HG02798 (cell line): Measurements from ENCODE around the gene TSPAN2.

Source experiments
- ATAC-seq: cut with Tn5 transposase; IDR thresholded peaks from one replicate; pipeline ENCODE4 v1.9.1; 2021; ENCODE audit warnings: mild to moderate bottlenecking; ENCODE audit not compliant: unreplicated experiment, poor library complexity

TSPAN2 gene

DNA sequence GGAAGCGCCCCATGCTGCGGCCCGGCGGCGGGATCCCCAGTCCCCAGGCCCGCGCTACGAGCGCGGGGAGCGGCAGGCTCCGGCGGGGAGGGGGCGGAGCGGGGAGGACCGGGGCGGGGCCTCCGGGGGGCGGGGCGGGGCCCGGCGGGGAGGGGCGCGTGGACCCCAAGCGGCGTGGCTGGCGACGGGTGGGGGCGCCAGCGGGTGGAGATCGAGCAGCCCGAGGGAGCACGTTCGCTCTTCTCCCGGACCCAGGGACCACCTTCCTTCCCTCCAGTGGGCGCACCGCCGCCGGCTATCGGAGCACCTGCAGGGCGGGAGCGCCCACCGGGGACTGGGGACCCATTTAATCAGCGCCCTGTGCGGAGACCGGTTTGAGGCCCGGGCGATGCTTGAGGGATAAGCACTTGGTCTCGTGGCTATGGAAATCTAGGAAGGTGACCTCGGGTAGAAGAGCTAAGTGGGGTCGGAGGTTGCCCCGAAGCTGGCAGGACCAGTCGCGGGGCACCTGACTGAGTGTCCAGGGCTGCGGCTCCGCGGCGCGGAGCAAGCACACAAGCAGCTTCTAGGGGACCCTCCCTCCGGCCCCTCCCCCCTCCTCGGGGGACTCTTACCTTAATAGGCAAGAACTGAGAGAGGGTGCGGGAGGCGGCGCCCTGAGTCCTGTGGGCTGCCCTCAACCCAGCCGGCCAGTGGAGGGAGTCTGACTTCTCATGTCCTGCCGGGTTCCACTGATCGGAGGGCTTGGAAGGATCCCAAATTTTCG lies at the start of gene TSPAN2:
Gene TSPAN2 (minus strand): TSS at position 84 of the 766 bp plus-strand sequence. CDS start 71 bp downstream, at position 13.
- no peak for ATAC-seq

DNA sequence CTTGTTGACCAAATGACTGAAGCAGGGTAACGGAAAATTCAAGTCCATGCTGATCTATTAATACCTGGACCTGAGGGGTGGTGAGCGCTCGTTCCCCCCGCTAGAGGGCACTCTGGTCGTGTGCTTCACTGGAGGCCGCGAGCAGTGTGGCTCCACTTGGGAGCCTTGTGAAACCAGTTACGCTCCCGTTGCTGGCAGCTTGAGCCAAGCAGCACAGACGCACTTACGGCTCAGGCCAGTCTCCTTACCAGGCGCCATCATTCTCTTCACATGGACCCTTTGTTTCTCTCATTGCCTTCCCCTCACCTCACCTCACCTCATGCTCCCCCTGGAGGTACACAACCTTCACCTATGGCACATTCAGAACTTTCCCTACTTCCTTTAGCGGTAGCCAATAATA lies 49.7 kb upstream of the TSPAN2 start:
- ATAC-seq, result peak; percentile 93

DNA sequence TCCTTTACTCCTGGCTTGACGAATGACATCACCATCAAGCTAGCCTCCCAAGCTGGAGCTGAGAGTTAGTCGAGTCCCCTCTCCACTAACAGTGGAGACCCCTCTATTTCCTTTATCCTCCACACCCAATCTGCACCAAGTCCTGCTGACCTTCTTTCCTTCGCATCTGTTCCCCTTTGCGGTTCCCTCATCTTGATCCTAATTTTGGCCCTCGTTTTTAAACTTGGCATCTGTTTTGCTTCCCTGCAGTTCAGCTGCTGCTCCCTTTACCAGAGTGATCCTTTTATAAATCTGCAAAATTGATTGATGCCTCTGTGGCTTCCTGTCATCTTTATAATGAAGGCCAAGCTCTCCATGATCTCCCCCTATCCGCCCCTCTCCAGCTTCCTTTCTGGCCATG lies 49.0 kb upstream of the TSPAN2 start:
- ATAC-seq, result no peak

DNA sequence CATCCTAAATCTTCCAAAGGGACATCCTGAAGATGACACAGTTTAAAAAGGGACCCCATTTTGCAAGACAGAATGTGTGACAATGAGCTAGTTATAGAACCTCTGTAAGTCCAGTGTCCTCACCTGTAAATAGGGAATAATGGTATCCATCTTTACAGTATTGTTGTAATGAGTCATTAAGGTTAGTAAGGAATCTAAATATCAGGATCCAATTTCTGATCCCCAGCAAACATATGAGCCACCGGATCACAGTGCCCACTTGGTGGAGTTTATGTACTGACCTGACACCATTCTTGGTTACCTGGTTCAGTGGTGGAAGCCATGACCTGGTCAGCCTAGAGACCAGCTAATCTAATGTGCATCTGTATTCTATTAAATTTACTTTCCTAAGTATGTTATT lies 47.9 kb upstream of the TSPAN2 start:
- ATAC-seq, result no peak

DNA sequence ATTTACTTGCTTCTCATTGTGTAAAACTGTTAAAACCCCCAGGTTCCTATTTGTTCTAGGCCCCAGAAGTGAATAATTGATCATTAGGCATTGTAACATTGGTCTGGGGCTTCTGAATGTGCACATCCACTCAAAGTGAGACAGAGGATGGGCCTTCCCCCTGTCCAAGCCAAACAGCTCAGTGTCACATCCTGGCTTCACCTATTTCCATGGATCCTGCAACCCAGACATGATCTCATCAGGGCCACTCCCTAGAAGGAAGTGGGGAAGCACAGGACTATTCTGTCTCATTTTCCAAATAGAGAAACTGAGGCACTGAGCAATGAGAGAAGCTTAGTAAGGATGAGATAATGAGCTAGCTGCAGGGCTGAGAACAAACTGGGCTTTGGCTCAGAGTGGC lies 47.4 kb upstream of the TSPAN2 start:
- ATAC-seq, result no peak

DNA sequence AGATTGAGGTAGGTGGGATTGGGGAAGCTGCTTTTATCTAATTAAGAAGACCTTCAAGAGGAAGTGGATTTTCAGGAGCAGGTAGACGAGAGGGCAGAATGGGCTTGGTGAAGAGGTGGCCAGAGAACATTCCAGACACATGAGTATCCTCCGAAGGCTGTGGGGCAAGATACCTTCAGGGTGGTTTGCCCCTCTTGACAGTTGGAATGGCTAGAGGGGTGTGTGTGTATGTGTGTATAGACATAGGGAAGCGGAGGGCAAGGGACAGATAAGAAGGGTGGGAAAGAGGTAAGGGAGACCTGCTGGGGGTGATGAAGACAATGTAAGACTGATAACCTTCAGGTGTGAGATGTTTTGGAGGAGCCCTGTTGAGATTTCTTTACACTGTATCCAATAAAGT lies 46.8 kb upstream of the TSPAN2 start:
- no peak for ATAC-seq

DNA sequence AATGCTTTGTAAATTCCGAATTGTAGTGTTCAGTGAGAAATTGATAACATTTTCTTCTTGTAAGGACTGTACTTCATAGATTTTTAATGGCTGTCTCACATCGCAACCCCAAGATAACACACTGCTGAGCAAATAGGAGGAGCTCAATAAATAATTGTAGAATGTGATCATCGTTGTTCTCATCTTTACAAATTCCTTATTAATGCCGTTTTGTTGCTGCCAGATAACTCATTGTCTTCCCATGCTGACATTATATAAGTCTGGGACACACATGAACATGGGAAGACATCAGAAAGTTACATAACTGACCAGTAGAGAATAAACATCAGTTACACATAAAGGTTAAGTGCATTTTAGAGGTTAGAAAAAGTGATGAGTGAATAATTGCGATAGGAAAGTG lies 46.4 kb upstream of the TSPAN2 start:
- ATAC-seq, result no peak

DNA sequence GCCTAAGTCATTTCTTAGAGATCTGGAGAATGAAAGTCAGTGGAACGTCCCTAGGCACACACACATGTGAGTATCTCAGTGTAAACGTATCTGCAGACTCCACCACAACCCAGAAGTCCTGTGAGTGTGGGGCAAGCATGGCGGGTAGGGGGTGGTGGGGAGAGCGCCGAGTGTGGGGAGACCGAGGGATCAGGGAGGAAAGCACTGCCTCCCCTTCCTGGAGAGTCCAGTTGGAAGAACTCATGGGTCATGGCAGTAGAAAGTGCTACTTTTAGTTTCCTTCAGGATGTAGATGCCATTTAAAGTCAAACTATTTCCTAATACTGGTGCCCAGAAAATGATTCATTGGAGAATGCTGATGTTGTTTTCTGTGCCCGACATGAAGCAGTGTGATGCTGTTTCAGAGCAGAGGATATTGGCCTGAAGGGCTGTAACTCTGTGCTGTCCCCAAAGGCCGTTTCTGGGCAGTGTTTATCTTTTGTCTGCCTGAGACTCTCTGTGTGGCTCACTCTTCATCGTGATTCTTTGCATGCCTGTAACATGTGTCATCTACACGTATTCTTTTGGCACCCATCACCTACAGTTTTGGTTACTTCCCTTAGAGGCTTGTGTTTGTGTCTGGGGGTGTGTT lies 45.7 kb upstream of the TSPAN2 start:
- ATAC-seq, result no peak

DNA sequence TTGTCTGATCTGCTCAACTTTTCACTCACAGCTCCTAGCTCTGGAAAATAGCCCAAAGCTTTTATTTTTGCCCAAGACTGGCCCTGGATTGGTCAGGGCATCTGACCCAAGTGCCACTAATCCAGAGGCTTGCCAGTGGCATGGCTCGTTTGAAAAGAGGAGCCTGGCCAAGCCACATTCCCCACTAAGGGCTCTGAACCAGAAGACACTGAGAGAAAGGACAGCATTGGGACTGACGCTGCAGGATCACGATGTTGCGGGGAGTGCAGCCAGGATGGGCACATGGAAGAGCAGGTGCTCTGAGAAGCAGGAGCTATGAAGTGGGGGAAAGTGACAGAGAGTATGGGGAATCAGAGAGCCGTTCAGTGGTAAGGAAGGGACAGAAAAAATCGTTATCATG lies 44.9 kb upstream of the TSPAN2 start:
- no peak for ATAC-seq

DNA sequence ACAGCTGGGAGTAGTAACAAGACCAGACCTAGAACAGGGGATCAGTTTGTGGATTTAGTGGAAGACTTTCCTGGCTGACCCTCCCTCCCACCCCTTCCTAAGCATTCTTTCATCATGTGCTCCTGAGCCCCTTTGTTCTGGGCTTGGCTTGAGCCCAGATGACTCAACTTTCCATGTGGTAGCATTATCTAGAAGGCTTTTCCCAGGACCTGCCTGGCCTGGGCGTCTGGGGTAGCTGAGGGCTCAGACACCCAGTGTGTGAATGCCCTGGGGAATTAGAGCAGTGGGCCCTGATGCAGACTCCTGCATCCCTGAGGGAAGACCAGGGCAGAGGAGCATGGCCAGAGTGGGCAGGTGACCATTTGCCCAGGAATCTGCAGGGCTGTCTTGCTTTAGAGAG lies 44.1 kb upstream of the TSPAN2 start:
- no peak for ATAC-seq

DNA sequence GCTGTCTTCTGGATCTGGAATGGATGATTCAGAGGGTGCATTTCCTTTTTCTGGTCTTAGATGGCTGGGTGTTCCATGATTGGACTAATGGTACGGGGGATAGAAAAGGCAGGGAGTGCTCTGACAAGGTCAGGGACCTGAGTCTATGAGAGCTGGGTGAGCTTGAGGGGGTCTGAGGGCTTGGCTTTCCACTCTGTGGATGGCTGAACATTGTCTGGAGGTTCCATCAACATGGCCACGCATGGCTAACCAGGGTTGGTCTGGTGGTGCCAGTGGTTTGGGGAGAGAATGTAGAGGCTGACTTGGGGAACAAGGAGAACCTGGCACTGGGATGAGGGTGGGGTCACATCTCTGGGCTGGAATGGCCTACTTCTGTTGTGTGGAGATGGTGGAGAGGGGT lies 41.5 kb upstream of the TSPAN2 start:
- ATAC-seq, result no peak

DNA sequence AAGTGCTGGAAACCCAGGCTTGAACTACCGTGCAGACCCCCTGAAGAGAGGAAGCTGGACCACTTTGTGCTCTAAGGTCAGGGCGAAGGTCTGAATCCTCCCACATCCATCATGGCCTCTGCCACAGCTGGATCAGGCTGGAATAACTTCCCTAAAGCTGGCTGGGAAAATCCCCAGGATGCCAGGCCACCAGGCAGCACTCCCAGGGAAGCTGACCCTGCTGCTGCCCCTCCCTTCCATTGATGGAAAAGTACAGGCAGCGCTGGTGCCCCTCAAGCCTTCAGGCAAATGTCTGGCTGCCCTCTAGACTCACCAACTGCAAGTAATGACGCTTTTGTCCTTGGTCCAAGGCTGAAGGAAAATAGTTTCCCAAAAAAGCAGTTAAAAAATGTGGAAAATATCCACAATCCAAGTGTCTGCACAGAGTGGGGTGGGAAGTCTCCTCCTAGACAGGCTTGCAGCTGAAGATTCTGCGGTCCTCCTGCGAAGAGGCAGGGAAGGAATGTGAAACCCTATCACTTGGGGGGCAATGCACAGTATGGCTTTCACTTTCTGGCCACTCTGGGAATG lies 39.9 kb upstream of the TSPAN2 start:
- no peak for ATAC-seq

DNA sequence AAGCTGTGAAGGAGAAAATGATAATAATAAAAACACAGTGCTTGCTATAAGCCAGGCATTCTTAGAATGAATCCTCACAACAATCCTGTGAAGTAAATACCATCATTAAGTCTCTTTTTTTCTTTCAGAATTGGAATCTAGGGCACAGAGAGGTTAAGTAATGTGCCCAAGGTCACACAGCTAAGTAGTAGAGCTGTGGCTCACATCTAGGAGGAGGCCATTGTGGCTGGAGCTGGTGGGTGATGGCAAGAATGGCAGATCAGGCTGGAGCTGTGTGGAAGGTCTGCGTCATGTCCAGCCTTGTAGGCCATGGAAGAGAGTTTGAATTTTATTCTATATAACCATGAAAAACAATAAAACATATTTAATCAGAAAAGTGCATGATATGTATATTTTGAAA lies 38.2 kb upstream of the TSPAN2 start:
- ATAC-seq, result no peak

DNA sequence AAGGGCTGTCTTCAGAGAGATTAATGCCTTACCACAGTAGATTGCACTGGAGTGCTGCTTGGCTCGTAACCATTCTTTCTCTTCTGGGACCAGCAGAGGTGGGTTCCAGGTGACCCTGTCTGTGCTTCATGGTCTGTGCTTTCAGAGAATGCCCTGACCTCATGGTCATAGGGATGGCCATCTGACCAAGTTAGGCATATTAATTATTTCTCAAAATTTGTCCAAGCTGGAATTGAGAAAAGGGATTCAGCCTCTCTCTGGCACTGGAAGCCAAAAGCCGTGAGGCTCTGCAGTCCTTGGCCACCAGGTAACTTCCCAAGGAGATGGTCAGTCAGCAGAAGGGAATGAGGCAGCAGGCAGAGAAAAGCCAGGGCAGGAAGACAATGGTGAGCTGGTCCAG lies 37.2 kb upstream of the TSPAN2 start:
- no peak for ATAC-seq

DNA sequence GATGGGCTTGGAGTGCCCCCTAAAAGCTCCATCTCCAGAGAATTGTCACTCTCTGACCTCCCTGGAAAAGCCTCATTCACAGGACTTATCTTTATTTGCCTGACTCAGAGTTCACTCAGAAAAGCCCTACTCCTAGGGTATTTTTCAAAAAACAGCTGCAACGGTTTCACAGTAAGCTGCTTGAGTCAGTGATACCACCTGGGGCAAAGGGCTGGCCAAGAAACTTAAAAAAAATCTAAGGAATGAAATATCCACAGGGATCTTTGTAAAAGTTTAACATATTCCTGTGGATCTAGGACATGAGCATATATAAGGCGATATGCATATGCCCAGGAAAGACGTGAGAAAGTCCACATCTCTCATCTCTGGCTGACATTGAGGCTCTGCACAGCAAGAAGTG lies 33.8 kb upstream of the TSPAN2 start:
- no peak for ATAC-seq

DNA sequence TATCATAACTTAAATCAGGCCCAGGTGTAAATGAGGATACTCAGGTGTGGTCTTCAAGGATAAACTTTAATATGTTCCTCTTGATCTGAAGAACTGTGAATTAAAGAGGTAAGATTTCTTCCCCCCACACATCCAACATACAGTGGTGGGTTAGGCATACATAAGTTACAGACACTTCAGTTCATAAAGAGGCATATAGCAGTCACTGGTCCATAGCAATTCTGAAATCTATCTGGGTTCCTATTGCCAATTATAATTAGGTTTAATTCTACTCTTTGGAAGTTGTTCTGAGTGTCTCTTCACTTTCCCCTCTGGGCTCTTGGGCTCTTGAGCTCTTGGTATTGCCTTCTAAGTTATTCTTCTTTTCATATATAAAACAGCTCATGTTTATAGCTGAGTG lies 32.5 kb upstream of the TSPAN2 start:
- no peak for ATAC-seq

DNA sequence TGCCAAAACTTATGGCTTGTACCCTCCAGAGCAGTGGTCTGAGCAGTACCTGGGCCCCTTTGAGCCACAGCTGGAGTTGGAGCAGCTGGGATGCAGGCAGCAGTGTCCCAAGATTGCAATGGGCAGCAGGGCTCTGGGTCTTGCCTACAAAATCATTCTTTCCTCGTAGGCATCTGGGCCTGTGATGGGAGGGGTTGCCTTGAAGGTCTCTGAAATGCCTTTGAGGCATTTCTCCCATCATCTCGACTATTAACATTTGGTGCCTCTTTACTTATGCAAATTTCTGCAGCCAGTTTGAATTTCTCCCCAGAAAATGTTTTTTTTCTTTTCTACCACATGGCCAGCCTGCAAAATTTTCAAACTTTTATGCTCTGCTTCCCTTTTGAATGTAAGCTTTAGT lies 31.0 kb upstream of the TSPAN2 start:
- no peak for ATAC-seq

DNA sequence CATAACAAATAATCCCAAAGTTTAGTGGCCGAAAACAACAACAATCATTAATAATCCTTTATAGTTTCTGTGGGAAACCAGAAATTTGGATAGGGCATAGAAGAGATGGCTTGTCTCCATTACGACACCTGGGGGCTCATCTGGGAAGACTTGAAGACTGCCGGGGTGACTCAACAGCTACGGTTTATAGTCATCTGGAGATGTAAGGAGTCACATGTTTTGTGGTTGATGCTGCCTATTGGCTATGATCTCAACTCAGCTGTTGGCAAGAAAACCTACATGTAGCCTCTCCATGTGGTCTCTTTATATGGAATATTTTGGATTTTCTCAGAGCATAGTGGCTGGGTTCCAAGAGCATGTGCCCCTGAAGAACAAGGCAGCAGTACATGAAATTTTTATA lies 29.3 kb upstream of the TSPAN2 start:
- no peak for ATAC-seq

DNA sequence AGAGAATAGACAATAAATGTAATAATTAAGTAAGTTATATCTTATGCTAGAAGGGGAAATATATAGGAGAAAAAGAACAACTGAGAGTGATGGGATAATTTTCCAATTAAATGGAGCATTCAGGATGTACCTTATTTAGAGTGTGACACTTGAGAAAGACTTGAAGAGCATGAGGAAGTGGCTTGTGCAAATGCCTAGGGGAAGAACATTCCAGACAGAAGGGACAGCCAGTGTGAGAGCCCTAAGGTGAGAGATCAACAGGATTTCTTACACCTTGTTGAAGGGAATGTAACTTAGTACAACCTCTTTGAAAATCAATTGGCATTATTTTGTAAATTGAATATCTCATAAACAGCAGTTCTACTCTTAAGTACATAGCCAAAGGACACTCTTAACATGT lies 28.8 kb upstream of the TSPAN2 start:
- ATAC-seq, result no peak

DNA sequence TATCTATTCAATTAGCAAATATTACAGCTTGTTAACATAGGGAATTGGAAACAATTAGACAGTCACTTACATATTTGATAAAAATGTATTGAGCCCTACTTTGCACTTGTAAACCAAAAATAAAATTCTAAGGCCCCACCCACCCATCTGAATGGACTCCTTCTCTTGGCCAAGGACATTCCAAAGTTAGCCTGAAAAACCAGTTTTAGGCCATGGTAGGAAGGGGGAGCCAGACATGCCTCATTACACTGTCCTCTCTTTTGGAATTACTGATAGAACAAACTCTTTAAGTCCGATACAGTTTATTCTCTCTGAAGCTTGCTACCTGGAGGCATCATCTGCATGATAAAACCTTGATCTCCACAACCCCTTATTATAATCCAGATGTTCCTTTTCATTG lies 28.0 kb upstream of the TSPAN2 start:
- no peak for ATAC-seq

DNA sequence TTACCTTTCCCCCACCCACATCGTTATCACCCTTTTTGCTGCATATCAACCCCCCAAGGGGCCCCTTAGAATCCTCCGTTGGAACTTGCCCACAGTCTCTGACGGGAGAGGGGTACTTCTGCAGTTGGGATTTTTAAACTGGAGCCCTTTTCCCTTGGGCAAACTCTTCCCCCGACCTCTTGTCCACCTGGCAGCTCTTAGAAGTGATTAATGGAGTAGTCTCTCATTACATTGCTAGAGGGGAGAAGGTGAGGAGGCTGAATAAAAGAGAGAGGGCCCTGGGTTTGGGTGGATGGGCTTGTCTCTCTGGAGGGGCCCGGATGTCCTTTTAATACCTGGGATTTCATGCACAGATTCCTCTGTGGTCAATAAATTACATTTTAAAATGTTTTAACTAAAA lies 27.2 kb upstream of the TSPAN2 start:
- no peak for ATAC-seq
